ENCODE measurements around the gene DPP6.

Gene DPP6

DNA sequence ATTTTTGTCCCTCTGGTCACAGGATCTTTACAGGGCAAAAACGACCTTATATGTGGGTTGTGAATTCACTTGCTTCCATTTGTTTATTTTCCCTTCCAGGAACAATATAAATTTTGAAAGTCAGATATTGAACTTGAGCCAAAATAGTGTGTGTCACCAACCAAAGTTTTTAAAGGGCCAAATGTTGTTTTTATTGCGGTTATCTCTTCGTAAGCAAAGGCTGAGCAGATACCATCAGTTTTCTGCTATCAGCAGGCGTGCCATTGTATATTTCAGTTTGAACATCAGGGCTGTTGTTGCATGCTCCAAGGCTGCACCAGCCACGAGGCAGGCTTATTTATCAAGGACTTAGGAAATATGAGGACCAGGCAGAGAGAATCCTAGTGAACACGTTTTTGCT is 790.4 kb downstream of the DPP6 start:
- Histone ChIP-seq H3K36me3 (ENCODE audit: insufficient read depth, low read depth, low read length) (no peaks in the 10 kb centered on the region), H3K4me3 (ENCODE audit: low read length) (no peak overlapping the region), H3K9me3 (ENCODE audit: insufficient read depth, low read depth, low read length) (no peaks in the 10 kb centered on the region), H3K4me1 (ENCODE audit: insufficient read depth, low read length) (no peaks in the 10 kb centered on the region), H3K9ac (ENCODE audit: low read depth, low read length) (no peak overlapping the region), H3K27me3 (ENCODE audit: insufficient read depth, low read length) (no peaks in the 10 kb centered on the region), H3K27ac (ENCODE audit: low read length) (no peak overlapping the region)

- H3K4me1 ChIP-seq (ENCODE audit: insufficient read depth, low read length) = no peaks in the 10 kb centered on the region
- H3K27ac ChIP-seq (ENCODE audit: low read length) = no peak overlapping the region
- no peaks in the 10 kb centered on the region for H3K27me3 ChIP-seq (ENCODE audit: insufficient read depth, low read length)
- no peaks in the 10 kb centered on the region for H3K36me3 ChIP-seq (ENCODE audit: insufficient read depth, low read depth, low read length)
- no peaks in the 10 kb centered on the region for H3K9me3 ChIP-seq (ENCODE audit: insufficient read depth, low read depth, low read length)
- no peak overlapping the region for H3K4me3 ChIP-seq (ENCODE audit: low read length)
- H3K9ac ChIP-seq (ENCODE audit: low read depth, low read length) = no peak overlapping the region
These were observed 791.6 kb downstream of the DPP6 start for GRCh38 chr7:154843670-154844237.

DNA sequence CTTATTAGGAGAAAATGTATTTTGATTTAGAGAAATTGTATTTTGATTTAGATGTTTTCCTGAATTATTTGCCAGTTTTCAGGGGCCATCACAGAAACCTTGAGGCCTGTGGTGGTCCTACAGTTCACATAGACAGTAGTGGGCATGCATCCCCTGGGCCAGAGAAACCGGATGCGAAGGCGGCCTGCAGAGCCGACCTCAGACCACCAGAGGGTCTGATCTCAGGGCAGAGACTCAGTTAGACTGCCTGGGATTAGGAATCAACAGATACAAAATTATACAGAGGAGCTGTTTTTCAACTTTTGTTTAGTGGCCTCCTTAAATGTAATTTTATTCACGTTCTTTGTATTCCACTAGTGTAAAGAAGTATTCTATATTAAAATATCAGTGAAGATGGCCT is 792.3 kb downstream of the DPP6 start:
- Histone ChIP-seq H3K4me1 (ENCODE audit: insufficient read depth, low read length) (no peaks in the 10 kb centered on the region), H3K27me3 (ENCODE audit: insufficient read depth, low read length) (no peaks in the 10 kb centered on the region), H3K9me3 (ENCODE audit: insufficient read depth, low read depth, low read length) (no peaks in the 10 kb centered on the region), H3K36me3 (ENCODE audit: insufficient read depth, low read depth, low read length) (no peaks in the 10 kb centered on the region), H3K27ac (ENCODE audit: low read length) (no peak overlapping the region), H3K9ac (ENCODE audit: low read depth, low read length) (no peak overlapping the region), H3K4me3 (ENCODE audit: low read length) (no peak overlapping the region)

GRCh38 chr7:154844955-154845354 is 792.8 kb downstream of the DPP6 start:
- no peak overlapping the region for H3K27ac ChIP-seq (ENCODE audit: low read length)
- no peak overlapping the region for H3K4me3 ChIP-seq (ENCODE audit: low read length)
- H3K9ac ChIP-seq (ENCODE audit: low read depth, low read length) = no peak overlapping the region
- H3K9me3 ChIP-seq (ENCODE audit: insufficient read depth, low read depth, low read length) = no peaks in the 10 kb centered on the region
- H3K27me3 ChIP-seq (ENCODE audit: insufficient read depth, low read length) = no peaks in the 10 kb centered on the region
- H3K4me1 ChIP-seq (ENCODE audit: insufficient read depth, low read length) = no peaks in the 10 kb centered on the region
- no peaks in the 10 kb centered on the region for H3K36me3 ChIP-seq (ENCODE audit: insufficient read depth, low read depth, low read length)

DNA sequence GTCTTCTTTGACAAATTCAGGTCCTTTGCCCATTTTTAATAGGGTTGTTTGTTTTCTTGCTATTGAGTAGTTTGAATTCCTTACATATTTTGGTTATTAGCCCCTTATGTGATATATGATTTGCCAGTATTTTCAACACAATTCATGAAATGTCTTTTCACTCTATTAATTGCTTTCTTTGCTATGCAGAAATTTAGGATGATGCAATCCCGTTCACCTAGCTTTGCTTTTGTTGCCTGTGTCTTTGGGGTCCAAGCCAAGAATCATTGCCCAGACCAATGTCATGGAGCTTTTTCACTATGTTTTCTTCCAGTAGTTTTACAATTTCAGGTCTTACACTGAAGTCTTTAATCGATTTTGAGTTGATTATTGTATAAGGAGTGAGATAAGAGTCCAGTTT is 796.3 kb downstream of the DPP6 start:
- H3K27ac ChIP-seq (ENCODE audit: low read length) = no peak overlapping the region
- H3K36me3 ChIP-seq (ENCODE audit: insufficient read depth, low read depth, low read length) = no peaks in the 10 kb centered on the region
- no peak overlapping the region for H3K9ac ChIP-seq (ENCODE audit: low read depth, low read length)
- no peak overlapping the region for H3K4me3 ChIP-seq (ENCODE audit: low read length)
- no peaks in the 10 kb centered on the region for H3K27me3 ChIP-seq (ENCODE audit: insufficient read depth, low read length)
- H3K4me1 ChIP-seq (ENCODE audit: insufficient read depth, low read length) = no peaks in the 10 kb centered on the region
- no peaks in the 10 kb centered on the region; the same call in 1 of the 2 replicates for H3K9me3 ChIP-seq (ENCODE audit: insufficient read depth, low read depth, low read length)

DNA sequence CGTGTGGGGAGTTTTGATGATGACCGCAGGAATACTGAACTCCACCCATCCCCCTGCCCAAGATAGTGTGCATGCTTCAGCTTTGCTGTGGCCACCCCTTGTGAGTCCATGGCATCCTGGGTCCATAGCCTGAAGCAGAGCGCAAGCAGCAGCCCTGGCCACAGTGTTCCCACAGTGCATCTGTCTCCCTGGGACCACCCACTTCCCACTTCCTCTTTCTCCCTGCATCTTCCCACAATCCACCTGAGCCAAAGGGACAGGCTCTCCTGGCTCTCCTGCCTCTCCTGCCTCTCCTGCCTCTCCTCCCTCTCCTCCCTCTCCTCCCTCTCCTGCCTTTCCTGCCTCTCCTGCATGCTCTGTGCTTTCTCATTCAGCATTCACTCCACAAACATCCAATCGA is 800.0 kb downstream of the DPP6 start:
- Histone ChIP-seq H3K27me3 (ENCODE audit: insufficient read depth, low read length) (no peaks in the 10 kb centered on the region), H3K27ac (ENCODE audit: low read length) (no peak overlapping the region)

GRCh38 chr7:154853063-154853726 is 801.0 kb downstream of the DPP6 start:
- H3K36me3 ChIP-seq (ENCODE audit: insufficient read depth, low read depth, low read length) = no peaks in the 10 kb centered on the region
- H3K9ac ChIP-seq (ENCODE audit: low read depth, low read length) = no peak overlapping the region
- H3K27me3 ChIP-seq (ENCODE audit: insufficient read depth, low read length) = no peaks in the 10 kb centered on the region
- no peak overlapping the region for H3K27ac ChIP-seq (ENCODE audit: low read length)
- no peak overlapping the region for H3K4me3 ChIP-seq (ENCODE audit: low read length)
- no peaks in the 10 kb centered on the region; the same call in 1 of the 2 replicates for H3K9me3 ChIP-seq (ENCODE audit: insufficient read depth, low read depth, low read length)
- H3K4me1 ChIP-seq (ENCODE audit: insufficient read depth, low read length) = no peaks in the 10 kb centered on the region

More for the DNA sequence above, 800.0 kb downstream of the DPP6 start:
- Histone ChIP-seq H3K4me1 (ENCODE audit: insufficient read depth, low read length) (no peaks in the 10 kb centered on the region), H3K9ac (ENCODE audit: low read depth, low read length) (no peak overlapping the region), H3K9me3 (ENCODE audit: insufficient read depth, low read depth, low read length) (no peaks in the 10 kb centered on the region; the same call in 1 of the 2 replicates), H3K36me3 (ENCODE audit: insufficient read depth, low read depth, low read length) (no peaks in the 10 kb centered on the region), H3K4me3 (ENCODE audit: low read length) (no peak overlapping the region)

- Histone ChIP-seq H3K36me3 (ENCODE audit: insufficient read depth, low read depth, low read length) (no peaks in the 10 kb centered on the region), H3K9me3 (ENCODE audit: insufficient read depth, low read depth, low read length) (no peaks in the 10 kb centered on the region; the same call in 1 of the 2 replicates), H3K4me3 (ENCODE audit: low read length) (no peak overlapping the region), H3K27me3 (ENCODE audit: insufficient read depth, low read length) (no peaks in the 10 kb centered on the region), H3K4me1 (ENCODE audit: insufficient read depth, low read length) (no peaks in the 10 kb centered on the region), H3K9ac (ENCODE audit: low read depth, low read length) (no peak overlapping the region), H3K27ac (ENCODE audit: low read length) (no peak overlapping the region)
These were observed 801.5 kb downstream of the DPP6 start for GRCh38 chr7:154853727-154854095.

GRCh38 chr7:154854836-154855235 is 802.6 kb downstream of the DPP6 start:
- H3K4me3 ChIP-seq (ENCODE audit: low read length) = no peak overlapping the region
- no peaks in the 10 kb centered on the region; the same call in 1 of the 2 replicates for H3K9me3 ChIP-seq (ENCODE audit: insufficient read depth, low read depth, low read length)
- no peaks in the 10 kb centered on the region for H3K27me3 ChIP-seq (ENCODE audit: insufficient read depth, low read length)

DNA sequence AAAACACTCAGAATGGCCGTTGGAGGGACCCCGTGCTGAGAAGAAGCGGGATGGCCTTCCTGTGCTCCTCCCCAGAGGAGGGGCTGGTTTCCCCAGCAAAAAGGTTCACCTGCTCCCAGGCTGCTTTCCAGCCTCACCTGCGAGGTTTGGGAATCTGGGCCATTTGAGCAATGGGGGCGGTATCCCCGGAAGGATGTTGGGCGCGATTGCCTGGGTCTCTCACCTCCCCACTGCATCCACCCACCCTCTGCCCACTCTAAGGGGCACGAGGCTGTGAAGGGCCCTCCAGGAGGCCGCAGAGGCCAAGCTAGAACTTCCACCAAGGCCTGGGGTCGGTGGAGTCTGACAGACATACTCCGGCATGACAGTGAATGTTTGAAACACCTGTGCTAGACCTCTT is 803.2 kb downstream of the DPP6 start:
- H3K9me3 ChIP-seq (ENCODE audit: insufficient read depth, low read depth, low read length) = no peaks in the 10 kb centered on the region; the same call in 1 of the 2 replicates
- no peaks in the 10 kb centered on the region for H3K36me3 ChIP-seq (ENCODE audit: insufficient read depth, low read depth, low read length)
- no peak overlapping the region for H3K9ac ChIP-seq (ENCODE audit: low read depth, low read length)
- H3K27ac ChIP-seq (ENCODE audit: low read length) = no peak overlapping the region
- H3K4me3 ChIP-seq (ENCODE audit: low read length) = no peak overlapping the region
- H3K4me1 ChIP-seq (ENCODE audit: insufficient read depth, low read length) = no peaks in the 10 kb centered on the region
- no peaks in the 10 kb centered on the region for H3K27me3 ChIP-seq (ENCODE audit: insufficient read depth, low read length)

More at GRCh38 chr7:154854836-154855235, 802.6 kb downstream of the DPP6 start:
- no peaks in the 10 kb centered on the region for H3K4me1 ChIP-seq (ENCODE audit: insufficient read depth, low read length)
- no peaks in the 10 kb centered on the region for H3K36me3 ChIP-seq (ENCODE audit: insufficient read depth, low read depth, low read length)
- no peak overlapping the region for H3K9ac ChIP-seq (ENCODE audit: low read depth, low read length)
- no peak overlapping the region for H3K27ac ChIP-seq (ENCODE audit: low read length)

DNA sequence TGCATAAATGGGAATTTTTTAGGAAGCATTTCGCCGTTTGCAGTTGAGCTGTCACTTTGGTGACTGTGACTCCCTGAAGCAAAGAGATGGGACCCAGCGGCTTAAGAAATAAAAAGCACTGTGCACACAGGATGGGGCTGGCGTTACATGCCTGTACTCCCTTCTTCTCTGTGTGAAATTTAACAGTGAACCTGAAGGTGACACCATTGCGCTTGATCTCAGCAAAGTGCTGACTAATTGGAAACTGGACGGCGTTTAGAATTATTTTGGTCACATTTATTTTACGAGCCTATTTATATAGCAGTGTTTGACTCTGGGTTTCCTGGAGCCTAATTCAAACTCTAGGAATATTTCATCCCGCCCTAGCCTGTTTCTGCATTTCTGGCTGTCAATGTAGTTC is 804.5 kb downstream of the DPP6 start:
- Histone ChIP-seq H3K27me3 (ENCODE audit: insufficient read depth, low read length) (no peaks in the 10 kb centered on the region), H3K9ac (ENCODE audit: low read depth, low read length) (no peak overlapping the region)

DNA sequence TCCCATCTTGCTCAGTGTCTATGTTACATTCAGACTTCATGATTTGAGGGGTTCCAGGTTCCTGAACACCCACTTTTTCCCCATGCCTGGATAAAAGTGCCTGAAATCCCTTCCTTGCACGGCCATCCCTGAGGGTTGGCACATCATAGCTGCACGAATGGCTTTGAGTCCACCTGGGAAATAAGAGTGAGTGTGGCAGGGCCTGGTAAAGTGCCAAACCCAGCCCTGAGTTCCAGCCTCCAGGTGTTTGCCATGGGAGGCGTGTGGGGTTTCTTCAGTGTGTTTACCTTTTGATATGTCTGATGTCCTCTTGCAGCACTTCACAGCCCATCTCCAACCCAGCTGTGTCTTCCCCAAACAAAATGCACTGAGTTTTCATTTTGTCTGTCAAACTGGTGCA is 805.0 kb downstream of the DPP6 start:
- H3K4me1 ChIP-seq (ENCODE audit: insufficient read depth, low read length) = no peaks in the 10 kb centered on the region
- H3K27me3 ChIP-seq (ENCODE audit: insufficient read depth, low read length) = no peaks in the 10 kb centered on the region
- H3K4me3 ChIP-seq (ENCODE audit: low read length) = no peak overlapping the region
- no peak overlapping the region for H3K27ac ChIP-seq (ENCODE audit: low read length)
- no peaks in the 10 kb centered on the region; the same call in 1 of the 2 replicates for H3K9me3 ChIP-seq (ENCODE audit: insufficient read depth, low read depth, low read length)
- H3K36me3 ChIP-seq (ENCODE audit: insufficient read depth, low read depth, low read length) = no peaks in the 10 kb centered on the region
- H3K9ac ChIP-seq (ENCODE audit: low read depth, low read length) = no peak overlapping the region

More for the DNA sequence above, 804.5 kb downstream of the DPP6 start:
- Histone ChIP-seq H3K4me1 (ENCODE audit: insufficient read depth, low read length) (no peaks in the 10 kb centered on the region), H3K4me3 (ENCODE audit: low read length) (no peak overlapping the region), H3K27ac (ENCODE audit: low read length) (no peak overlapping the region), H3K36me3 (ENCODE audit: insufficient read depth, low read depth, low read length) (no peaks in the 10 kb centered on the region), H3K9me3 (ENCODE audit: insufficient read depth, low read depth, low read length) (no peaks in the 10 kb centered on the region; the same call in 1 of the 2 replicates)
